C4-2B (cell line): Measurements from ENCODE around the gene IL17RD.

Experiments used
- CTCF ChIP-seq: fragments of 450-650 bp; conservative IDR thresholded peaks from 2 replicates; pipeline ENCODE4 v1.5.1; 2017; ENCODE audit warnings: mild to moderate bottlenecking
- ZFX ChIP-seq: fragments of 450-650 bp; IDR thresholded peaks from 2 replicates; pipeline ENCODE4 v1.6.1; 2017

DNA sequence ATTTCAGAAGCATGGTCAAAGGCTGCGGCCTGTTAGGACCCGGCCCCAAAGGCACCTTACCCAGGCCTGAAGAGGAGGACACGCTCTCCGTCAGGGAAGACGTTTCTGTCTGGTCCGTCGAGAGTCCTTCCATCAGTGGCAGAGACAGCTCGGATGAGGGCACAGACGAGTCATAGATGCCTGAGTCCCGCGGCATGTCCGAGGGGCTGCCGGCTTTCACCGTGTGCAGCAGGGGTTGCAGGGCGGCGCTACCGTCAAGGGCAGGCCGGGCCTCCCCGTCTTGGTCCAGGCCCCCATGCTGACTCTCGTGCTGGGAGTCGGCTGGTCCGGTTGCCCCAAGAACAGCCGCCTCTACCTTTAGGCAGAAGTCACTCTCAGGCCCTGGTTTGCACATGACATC lies 67.6 kb downstream of the IL17RD start:
- TF ChIP-seq CTCF (no peak), ZFX (no peak)
